GM04504 (cell line): ENCODE results near the gene WNT5A.
A peak's percentile ranks its signal among the peaks of the same experiment; 100 is the strongest.

ENCODE experiments used
- DNase-seq: peaks from one replicate; pipeline ENCODE4 v3.0.0-alpha.2; 2012; ENCODE audit warnings: low read depth

Gene WNT5A

DNA sequence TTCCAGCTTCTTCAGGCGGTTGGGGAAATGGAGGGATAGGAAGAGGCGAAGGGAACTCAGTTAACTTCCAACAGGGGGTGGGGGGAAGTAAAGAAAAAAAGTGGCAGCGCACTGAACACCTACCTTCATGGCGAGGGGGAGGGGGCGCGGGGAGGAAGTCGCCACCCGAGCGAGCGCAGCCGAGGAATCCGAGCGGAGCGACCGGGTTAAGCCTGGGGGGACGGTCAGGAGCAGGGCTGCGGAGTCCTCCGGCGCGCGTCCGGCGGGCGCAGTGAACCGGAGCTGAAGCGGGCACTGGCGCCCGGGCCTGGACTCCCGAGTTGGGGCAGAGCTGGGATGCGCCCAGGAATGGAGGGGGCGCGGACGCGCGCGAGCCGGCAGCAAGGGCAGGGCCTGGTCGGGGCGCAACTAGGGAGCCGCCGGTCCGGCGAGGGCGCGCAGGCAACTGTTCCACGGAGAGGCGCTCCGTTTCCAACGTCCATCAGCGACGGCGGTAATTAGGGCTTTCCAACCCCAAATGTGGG lies at the start of gene WNT5A:
TSS of gene WNT5A (minus strand) at position 450 of the 524 bp plus-strand sequence. CDS start at position 129, 321 bp downstream.
- no peak for DNase-seq

DNA sequence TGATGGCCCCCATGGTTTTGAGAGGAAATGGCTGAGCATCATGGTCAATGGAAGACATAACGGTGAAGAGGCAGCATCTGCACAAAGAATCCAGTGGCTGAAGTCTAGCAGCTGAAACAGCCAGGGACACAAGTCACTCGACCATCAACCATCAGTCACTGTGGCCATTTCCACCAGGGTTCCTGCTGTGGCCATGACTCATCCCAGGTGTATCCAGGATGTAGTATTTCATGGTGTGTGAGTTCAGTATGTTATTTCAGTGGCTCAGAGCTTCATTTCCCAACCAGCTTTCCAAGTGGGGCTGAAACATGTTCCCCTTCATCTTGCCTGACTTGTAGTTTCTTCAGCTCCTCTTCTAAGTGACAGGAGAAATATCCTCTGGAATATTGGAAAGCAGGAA lies 47.8 kb upstream of the WNT5A start:
- no peak for DNase-seq

DNA sequence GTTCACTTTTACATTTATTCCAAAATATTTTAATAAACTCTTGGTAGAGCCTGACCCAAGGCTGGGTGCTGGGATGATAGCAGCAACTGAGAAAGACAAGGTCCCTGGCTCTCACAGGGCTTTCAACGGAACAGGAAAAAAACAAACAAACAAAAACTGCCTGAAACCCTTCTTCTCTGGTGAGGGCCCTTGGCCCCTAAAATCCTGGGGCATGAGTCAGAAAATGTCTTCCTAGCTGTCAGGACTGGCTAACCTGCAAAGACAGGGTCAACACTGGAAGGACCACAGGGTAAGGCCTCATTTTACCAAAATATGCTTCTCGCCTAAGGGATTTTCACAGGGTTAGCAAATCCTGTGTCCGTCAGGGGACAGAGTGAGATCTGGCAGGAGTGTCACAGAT lies 45.7 kb upstream of the WNT5A start:
- no peak for DNase-seq

DNA sequence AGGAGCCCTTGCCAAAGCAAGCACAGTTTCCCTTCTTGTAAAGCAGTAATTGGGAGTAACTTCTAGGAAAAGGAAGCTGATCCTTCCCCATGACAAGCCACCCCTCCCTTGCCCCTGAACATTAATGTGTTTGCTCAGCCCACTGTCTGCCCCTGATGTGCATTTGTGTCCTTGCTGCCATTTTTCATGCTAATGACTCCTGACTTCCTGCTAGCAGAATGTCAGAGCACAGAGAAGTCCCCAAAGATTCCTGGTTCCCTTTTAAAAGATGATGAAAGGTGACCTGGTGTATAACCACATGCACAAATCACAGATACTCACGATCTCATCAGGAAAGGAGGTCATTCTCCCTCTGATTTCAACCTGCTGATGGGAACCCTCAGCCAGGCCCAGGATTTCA lies 44.2 kb upstream of the WNT5A start:
- DNase-seq: no peak

DNA sequence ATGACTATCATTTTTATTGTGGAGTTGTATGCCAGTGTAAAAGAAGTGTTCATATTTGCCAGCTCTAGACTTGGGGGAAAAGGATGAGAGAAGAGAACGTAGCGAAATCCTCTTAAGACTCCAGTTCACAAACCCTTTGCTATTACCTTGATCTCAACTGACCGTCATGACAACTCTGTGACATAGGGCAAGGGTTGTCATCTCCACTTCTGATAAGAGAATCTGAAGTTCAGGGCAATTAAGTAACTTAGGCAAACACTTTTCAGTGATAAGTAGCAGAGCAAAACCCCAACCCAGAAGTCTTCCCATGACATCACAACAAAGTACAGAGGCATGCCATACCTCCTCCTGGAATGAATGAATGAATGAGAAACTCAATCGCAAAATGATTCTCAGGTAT lies 40.3 kb upstream of the WNT5A start:
- no peak for DNase-seq

DNA sequence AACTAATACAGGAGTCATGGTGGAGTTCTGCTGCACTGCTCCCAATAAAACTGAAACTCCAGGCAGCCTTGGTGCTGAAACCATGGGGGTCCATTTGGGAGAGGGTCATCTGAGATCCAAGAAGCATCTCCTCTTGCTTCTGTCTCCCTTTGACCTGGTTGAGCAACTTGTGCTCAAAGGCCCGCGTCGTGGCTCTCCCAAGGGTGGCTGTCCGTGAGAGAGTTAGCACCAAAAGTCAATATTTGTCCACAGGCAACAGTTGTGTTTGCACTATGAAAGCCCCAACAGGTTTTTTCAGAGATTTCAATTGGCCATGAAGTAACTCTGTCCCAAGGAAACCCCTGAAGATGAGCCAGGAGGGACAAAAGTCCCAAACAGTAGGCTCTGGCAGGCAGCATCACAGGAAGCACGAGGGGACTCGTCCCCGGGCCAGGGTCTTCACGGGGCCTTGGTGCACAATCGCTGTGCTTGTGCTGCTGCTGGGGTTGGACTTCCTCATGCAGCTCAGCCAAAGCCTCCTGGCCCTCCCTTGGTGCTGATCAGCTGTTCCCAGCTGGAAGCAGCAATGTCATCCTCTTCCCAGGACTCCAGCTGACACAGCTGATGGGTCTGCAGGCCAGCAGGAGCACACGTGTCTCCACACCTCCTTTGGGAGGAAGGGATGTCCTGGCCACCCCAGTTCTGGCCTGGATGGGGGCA lies 39.4 kb upstream of the WNT5A start:
- no peak for DNase-seq

DNA sequence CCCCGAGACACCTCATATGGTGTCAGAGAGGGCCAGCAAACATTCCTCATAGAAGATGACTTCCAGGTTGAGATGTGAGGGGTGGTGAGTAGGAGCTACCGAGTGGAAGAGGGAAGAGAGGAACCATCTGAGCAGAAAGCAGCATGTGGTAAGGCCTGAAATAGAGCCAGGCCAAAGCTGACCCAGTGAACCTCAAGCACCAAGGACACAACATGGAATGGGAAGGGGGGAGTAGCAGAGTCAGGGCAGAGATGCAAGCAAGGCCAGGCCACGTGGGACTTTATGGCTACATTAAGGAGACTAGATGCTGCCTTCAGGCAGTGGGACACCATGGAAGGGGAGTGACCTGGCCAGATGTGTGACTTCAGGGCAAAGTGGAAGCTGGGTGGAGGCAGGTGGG lies 38.3 kb upstream of the WNT5A start:
- DNase-seq: no peak

DNA sequence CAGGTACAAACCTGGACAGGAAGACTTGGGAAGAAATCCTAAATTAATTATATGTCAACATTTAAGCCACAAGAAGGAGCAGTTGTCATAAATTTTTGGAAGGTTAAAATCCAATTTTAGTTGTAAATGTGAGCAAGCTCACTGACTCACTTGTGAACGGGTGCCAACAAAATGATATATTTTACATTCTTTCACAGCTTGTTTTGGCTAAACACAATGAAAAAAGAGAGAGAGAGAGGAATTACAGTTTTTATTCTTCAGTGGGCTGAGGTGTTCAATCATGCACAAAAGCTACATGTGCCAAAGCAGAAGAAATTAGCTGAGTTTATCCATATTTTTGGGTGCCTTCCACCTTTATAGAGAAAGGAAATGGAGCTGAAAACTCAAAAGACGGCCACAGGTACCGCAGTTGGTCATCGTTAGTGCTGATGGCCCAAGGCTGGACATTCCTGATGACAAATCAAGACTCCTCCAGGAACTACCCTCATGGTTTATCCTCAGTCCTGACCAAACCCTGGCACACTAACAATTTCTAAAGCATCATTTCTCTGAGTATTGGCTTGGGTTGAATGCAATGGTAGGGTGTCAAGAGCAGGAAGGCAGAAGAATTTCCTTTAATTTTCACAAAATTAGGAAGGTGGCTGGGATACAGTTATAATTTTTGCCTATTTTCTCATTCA lies 37.6 kb upstream of the WNT5A start:
- peak; percentile 60 for DNase-seq

DNA sequence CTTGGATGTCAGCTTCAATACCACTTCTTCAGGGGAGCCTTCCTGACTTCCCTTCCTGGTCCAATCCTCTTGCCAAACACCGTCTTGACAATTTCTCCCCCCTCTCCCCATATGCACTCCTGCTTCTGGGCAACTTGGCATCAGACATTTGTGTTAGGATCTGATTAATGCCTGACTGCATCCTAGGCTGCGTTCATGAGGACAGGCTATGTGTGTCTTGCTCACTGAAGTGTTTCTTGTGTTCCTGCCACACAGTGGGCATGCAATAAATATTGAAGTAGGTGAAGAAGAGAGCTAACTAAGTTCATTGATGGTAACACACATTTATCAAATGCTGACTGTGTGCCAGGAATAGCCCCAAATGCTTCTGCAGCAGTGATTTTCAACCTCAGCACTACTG lies 36.4 kb upstream of the WNT5A start:
- no peak for DNase-seq

DNA sequence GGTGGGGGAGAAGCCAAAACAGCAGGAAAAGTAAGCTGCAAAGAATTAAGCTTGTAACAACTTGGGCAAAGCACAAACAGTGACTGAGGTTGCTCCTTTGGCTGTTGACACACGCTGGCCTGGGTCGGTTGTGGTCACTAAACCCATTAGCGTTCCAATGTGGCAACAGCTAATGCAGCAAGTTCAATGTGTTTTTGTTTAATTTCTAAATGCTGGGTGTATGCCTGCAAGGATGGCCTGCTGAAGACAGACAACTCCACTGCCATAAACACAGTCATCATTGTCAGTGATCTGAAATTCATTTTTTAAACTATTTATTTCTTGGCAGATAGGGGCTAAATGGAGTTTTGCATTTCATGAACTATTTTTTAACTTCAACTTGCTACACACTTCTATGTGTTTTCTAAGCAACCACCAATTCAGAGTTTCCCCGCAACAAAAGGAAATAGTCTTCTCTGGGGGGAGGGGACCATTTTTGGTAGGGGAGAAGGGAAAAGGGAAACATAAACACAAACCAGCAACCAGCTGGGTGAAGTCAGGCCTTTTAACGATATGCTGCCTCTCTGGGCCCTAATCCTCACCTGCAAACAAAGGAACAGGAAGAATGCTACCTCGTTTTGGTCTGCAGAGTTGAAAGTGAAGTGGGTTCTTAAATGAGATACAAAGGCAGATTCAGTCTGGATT lies 34.8 kb upstream of the WNT5A start:
- DNase-seq: peak; percentile 83

DNA sequence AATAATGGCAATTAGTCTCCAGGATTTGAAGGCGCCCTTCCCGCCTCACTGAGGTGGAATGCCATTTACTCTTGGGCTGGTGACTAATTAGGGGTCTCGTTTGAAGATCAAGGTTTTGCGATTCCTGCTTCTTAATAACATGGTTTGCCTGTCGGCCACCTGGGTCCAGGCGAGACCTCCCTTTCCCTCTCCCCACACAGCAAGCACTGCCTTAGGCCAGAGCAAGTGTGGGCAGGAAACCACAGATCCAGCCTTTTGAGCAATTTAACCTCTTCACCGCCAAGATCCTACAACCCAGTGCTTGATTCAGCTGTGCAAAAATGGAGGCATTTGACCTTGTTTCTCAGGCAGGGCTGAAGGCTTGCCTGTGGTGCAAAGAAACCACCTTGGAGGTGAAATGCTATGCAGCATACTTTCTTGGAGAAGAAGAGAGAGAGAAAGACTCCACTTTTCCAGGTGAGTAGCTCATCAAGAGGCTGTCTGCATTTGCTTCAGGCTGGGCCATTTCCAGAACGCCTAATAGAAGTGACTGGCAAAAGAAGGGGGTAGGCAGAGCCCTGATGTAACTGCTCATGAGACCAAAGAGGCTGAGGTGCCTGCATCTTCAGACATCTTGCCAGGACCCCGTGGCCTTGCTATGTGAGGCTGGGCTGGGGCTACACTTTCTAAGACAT lies 34.1 kb upstream of the WNT5A start:
- DNase-seq: no peak

DNA sequence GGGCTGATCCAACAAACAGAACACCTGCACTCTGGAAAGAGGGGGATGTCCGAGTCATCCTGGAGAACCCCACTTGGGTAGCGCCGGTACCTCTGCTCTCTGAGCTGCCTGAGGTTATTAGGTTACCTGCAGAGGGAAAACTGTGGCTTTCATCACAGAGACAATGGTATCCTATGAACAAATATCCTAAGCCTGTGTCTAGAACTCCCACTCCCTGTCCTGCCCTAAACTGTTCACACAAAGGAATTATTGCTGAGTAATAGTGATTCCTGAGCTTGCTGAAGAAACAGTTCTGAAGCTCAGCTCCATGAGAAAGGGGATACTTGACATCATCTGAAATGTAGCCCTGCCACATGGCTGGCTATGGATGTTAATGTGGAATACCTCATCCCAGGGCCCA lies 31.9 kb upstream of the WNT5A start:
- peak; percentile 29 for DNase-seq

DNA sequence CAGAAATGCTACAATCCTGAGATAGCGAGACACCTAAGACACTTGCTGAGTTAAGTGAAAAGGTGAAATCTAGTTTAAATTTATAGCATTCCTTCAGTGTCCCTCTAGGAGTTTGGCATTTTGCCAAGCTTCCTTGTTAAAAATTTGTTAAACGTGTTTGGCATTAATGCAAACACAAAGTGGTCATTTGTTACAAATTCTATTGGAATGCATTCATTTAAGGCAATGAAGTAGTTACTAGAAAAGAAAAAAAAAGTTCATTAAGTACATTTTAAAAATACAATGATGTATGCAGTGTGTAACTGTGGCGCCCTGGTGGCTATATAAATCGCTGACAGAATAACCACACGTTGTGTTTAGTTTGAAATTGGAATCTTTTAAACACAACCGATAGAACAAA lies 31.3 kb upstream of the WNT5A start:
- no peak for DNase-seq

DNA sequence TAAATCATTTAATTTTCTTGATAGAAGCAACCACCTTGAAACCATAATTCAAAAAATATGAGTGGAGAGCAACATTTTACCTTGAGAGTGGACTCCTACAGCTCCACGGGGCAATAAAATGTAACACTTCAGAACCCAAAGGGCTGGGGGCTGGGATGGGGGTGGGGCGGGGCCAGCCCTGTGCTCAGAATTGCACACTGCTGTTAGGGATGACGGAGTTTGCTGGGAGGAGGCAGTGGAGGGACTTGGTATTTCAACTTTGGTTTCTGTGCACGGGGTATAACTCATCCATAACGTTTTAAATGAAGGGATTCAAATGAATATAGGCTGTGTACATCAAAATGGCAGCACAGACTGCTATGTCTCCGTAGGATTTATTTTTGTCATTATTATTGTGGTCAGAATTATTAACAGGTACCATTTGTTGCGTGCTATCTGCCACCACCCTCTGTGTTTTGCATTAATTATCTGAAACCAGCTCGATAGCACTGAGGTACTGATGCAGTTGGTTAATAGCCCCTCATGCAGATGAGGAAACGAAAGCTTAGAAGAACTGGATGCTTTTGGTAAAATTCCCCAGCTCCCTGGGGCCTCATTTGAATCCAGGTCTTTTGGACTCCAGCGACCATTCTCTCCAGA lies 29.4 kb upstream of the WNT5A start:
- DNase-seq: no peak

DNA sequence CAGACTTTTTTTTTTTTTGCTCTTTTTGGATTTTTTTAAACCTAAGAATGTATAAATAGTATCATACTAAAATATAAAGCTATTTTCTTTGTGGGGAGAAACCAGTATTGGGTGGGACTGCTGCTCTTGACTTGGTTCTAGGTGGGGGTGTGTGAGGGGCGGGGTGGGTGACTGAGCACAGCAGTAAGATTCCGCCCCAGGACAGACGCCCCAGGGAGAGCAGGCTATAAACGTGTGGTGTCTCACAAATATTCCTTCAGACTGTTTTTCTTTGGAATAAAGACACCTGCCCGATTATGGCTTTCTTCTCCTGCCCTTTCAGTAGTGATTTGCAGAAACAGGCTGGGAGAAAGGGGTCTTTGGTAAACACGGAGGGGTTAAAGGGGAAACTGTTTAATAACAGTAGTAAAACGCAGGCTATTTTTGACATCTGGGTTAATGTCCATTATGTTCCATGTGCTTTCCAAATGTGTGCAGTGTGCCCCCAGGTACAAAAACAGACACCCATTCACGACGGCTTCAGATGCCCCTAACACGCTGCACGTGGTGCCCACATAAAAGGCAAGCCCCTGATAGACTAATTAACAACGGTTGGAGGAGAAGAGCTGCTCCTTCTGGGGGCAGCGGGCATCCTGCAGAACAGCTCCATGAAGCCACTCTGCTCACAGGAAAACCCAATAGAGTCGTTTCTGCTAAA lies 28.6 kb upstream of the WNT5A start:
- DNase-seq: no peak

DNA sequence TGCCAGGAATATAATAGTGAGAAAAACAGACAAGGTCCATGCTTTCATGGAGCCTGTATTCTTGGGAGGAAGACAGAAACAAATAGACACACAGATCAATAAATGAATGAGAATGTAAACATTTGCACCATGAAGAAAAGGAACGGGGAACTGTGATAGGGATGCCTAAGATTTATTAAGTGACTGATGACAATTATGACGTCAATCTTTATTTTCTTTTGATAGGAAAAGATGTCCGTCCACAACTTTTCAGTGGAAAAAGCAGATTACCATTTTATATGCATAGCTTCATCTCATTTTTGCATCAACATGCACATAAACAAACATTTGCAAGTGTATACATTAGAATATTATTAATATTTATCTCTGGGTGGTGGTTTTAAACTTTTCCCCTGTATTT lies 27.9 kb upstream of the WNT5A start:
- no peak for DNase-seq

DNA sequence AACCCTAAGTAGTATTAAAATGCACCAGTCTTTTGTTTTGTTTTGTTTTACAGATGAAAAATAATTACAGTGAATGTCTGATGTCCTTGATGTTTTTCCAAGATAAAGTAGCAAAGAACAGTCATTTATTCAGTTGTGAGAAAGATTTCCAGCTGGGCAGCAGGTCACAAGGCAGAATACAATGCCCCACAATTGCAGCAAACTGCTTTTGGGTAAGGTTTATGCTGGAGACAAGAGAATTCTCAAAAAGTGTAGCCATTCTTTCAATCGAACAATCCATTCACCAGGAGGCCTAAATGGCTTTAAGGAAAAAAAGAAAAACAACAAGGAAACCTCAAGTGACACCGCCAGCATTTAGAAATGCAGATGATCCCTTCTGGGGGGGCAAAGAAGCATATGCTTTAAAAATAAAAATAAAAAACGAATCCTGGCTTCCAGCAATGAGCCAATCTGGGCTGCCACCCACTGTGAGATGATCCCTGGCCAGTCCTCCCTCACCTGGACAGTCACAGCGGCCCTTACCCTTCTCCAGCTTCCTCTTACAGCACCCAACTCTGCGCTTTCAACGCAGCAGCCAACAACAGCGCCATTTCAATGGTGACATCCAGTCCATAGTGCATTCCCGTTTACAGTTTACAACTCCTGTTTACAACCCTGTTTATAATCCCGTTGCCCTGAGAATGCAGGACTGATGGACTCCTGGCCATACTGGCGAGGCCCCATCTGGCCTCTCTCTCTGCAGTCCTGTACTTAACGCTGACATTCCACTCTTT lies 25.7 kb upstream of the WNT5A start:
- no peak for DNase-seq

DNA sequence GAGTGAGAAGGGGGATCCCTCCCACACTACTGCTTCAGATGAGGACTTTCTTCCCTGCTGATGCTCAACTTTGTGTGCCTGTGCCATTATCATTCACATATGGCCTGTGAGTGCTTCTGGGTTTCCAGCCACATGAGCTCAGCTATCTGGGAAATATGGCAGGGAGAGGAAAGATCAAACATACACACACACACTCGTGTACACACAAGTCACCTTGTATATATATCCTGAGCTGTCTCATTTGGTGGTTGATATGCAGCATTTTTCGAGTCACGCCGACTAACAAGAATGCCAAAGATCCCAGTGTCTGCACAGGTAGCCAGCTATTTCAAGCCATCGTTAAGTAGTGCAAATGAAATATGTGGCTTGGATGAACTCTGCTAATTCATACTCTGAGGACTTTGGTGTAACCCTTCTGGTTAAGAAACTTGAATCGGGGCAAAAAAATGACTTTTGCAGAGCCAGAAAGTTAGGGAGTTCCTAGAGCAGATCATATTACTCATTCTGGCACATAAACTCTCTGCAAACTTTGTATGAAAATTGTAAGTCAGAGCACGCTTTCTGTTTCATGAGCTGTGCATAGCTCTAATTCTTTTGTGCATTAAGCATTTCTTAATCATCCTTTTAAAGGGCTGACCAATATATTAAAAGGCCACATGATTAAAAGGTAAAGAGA lies 24.9 kb upstream of the WNT5A start:
- peak; percentile 54 for DNase-seq

DNA sequence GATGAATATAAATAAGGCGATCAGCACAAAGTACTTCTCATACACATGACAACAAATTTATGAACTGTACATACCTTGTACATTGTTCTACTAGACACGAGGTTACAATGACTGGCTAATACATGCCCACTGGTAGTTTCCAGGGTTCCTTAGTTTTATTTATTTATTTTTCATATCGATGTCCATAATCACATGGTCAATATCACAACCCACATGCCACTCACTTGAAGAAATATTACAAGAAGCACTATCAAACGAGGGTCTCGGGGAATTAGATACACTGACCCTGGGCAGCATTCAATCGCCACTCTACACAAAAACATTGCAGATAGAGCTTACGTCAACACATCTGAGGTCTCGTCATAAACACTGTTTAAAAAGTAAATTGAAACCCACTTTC lies 21.2 kb upstream of the WNT5A start:
- DNase-seq: no peak

DNA sequence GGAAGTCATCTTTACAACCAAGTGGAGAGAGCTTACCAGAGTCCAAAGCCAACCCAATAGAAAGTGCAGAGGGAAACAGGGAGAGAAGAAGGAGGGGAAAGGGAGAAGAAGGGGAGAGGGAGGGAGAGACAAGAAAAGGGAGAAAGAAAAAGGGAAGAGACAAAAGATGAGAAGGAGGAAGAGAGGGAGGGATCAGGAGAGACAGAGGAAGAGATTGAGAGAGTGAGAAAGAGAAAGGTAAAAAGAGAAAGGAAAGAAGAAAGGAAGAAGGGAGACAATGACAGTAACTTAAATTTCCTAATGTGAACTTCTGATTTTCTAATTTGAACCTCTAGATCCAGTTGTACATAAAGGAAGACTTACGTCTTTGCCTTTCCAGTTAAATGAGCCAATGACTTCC lies 20.7 kb upstream of the WNT5A start:
- DNase-seq: no peak
